IPS DF 19.7 (cell line): ENCODE measurements around the gene MSL3.

Experiments used
- DNase-seq: peaks from one replicate; pipeline ENCODE4 v3.0.0-alpha.2; 2013; ENCODE audit warnings: low read depth, low spot score

Gene MSL3

GRCh38 chrX:11757719-11758399 lies at the start of gene MSL3:
TSS of gene MSL3 (plus strand) at chrX:11758237. CDS start at chrX:11758264, 27 bp downstream.
- no peak for DNase-seq

GRCh38 chrX:11722304-11722703 lies 35.7 kb upstream of the MSL3 start:
- DNase-seq = no peak

- no peak for DNase-seq
Measured at GRCh38 chrX:11724122-11725017, 33.7 kb upstream of the MSL3 start.

GRCh38 chrX:11725631-11726442 lies 32.2 kb upstream of the MSL3 start:
- no peak for DNase-seq

GRCh38 chrX:11728556-11728955 lies 29.5 kb upstream of the MSL3 start:
- DNase-seq = no peak

GRCh38 chrX:11733614-11734013 lies 24.4 kb upstream of the MSL3 start:
- DNase-seq = no peak

GRCh38 chrX:11739776-11740175 lies 18.3 kb upstream of the MSL3 start:
- no peak for DNase-seq

GRCh38 chrX:11740794-11741193 lies 17.2 kb upstream of the MSL3 start:
- no peak for DNase-seq

- no peak for DNase-seq
Measured at GRCh38 chrX:11741574-11741973, 16.5 kb upstream of the MSL3 start.

- no peak for DNase-seq
Measured at GRCh38 chrX:11745881-11746280, 12.2 kb upstream of the MSL3 start.

- DNase-seq = no peak
Measured at GRCh38 chrX:11750046-11750445, 8.0 kb upstream of the MSL3 start.

GRCh38 chrX:11750694-11751093 lies 7.3 kb upstream of the MSL3 start:
- no peak for DNase-seq

- DNase-seq = no peak
Measured at GRCh38 chrX:11751261-11751660, 6.8 kb upstream of the MSL3 start.

- DNase-seq = no peak
Measured at GRCh38 chrX:11753668-11754067, 4.4 kb upstream of the MSL3 start.

- DNase-seq = no peak
Measured at GRCh38 chrX:11754958-11755645, 2.9 kb upstream of the MSL3 start.

GRCh38 chrX:11755724-11756123 lies 2.3 kb upstream of the MSL3 start:
- DNase-seq = no peak

GRCh38 chrX:11756354-11757318 lies 1.4 kb upstream of the MSL3 start:
- no peak for DNase-seq

GRCh38 chrX:11757397-11757718 lies 679 bp upstream of the MSL3 start:
- DNase-seq = no peak

- no peak for DNase-seq
Measured at GRCh38 chrX:11758400-11759171, 549 bp downstream of the MSL3 start.

- DNase-seq = no peak
Measured at GRCh38 chrX:11759172-11759460, 1.1 kb downstream of the MSL3 start.
